Measurements from ENCODE around the gene PKIG.

The PKIG gene

GRCh38 chr20:44609006-44609515 lies 26.7 kb downstream of the PKIG start:
- DNase-seq (ENCODE audit: low spot score): no peak
- Histone ChIP-seq H3K4me3 (peak overlapping the region; percentile 46), H3K27ac (peak overlapping the region; percentile 84 to 86)
- TF ChIP-seq CTCF (IDR thresholded peaks at IDR 0.05): no peak

GRCh38 chr20:44609516-44610312 lies 27.3 kb downstream of the PKIG start:
- H3K27ac ChIP-seq: peak overlapping the region; percentile 84 to 86
- H3K4me3 ChIP-seq: peak overlapping the region; percentile 46
- TF ChIP-seq CTCF (IDR thresholded peaks at IDR 0.05): peak; percentile 97
- DNase-seq (ENCODE audit: low spot score): peak; percentile 91

- Histone ChIP-seq H3K27ac (peak overlapping the region; percentile 84 to 86), H3K4me3 (peak overlapping the region; percentile 46)
- no peak for DNase-seq (ENCODE audit: low spot score)
- TF ChIP-seq CTCF (IDR thresholded peaks at IDR 0.05): peak; percentile 6
These were observed 28.1 kb downstream of the PKIG start for GRCh38 chr20:44610313-44610962.

GRCh38 chr20:44613575-44613974 lies 31.2 kb downstream of the PKIG start:
- TF ChIP-seq CTCF (IDR thresholded peaks at IDR 0.05): no peak
- Histone ChIP-seq H3K27ac (peak overlapping the region; percentile 54 to 91), H3K4me3 (no peak overlapping the region)
- DNase-seq (ENCODE audit: low spot score): no peak

GRCh38 chr20:44614525-44614924 lies 32.1 kb downstream of the PKIG start:
- H3K4me3 ChIP-seq: no peak overlapping the region
- no peak for TF ChIP-seq CTCF (IDR thresholded peaks at IDR 0.05)
- DNase-seq (ENCODE audit: low spot score): no peak
- peak overlapping the region; percentile 54 to 91 for H3K27ac ChIP-seq

GRCh38 chr20:44615169-44615791 lies 32.9 kb downstream of the PKIG start:
- Histone ChIP-seq H3K27ac (peak overlapping the region; percentile 54 to 91), H3K4me3 (no peak overlapping the region)
- no peak for TF ChIP-seq CTCF (IDR thresholded peaks at IDR 0.05)
- DNase-seq (ENCODE audit: low spot score): no peak

All from coronary artery (tissue), 2 donors.